GM21360 (cell line): ENCODE data around the gene SEMA3G.

Experiments
- ATAC-seq: cut with Tn5 transposase; IDR thresholded peaks from one replicate; pipeline ENCODE4 v1.9.1; 2021; ENCODE audit warnings: mild to moderate bottlenecking, moderate library complexity; ENCODE audit not compliant: unreplicated experiment

The SEMA3G gene

GRCh38 chr3:52397676-52398399 is 47.1 kb downstream of the SEMA3G start:
- no peak for ATAC-seq

- no peak for ATAC-seq
These were observed 47.9 kb downstream of the SEMA3G start for GRCh38 chr3:52396907-52397591.

- no peak for ATAC-seq
These were observed 48.6 kb downstream of the SEMA3G start for GRCh38 chr3:52396011-52396906.

- no peak for ATAC-seq
These were observed 49.4 kb downstream of the SEMA3G start for GRCh38 chr3:52395503-52395865.

GRCh38 chr3:52394751-52395502 is 50.0 kb downstream of the SEMA3G start:
- no peak for ATAC-seq

GRCh38 chr3:52393959-52394670 is 50.8 kb downstream of the SEMA3G start:
- ATAC-seq, result no peak

- ATAC-seq, result no peak
These were observed 51.6 kb downstream of the SEMA3G start for GRCh38 chr3:52393131-52393807.

- no peak for ATAC-seq
These were observed 52.5 kb downstream of the SEMA3G start for GRCh38 chr3:52392216-52392930.

- ATAC-seq, result no peak
These were observed 53.8 kb downstream of the SEMA3G start for GRCh38 chr3:52391096-52391495.

GRCh38 chr3:52388933-52389332 is 56.0 kb downstream of the SEMA3G start:
- no peak for ATAC-seq

GRCh38 chr3:52388348-52388821 is 56.5 kb downstream of the SEMA3G start:
- ATAC-seq, result no peak

GRCh38 chr3:52387481-52387880 is 57.4 kb downstream of the SEMA3G start:
- ATAC-seq, result no peak

GRCh38 chr3:52385157-52385556 is 59.7 kb downstream of the SEMA3G start:
- no peak for ATAC-seq

- no peak for ATAC-seq
These were observed 60.7 kb downstream of the SEMA3G start for GRCh38 chr3:52384019-52384761.

GRCh38 chr3:52383446-52383845 is 61.5 kb downstream of the SEMA3G start:
- no peak for ATAC-seq
